GM19468 (cell line): ENCODE measurements around the gene TCF7L1.
"Not testable (repeated sequence)": the region's sequence is repeated elsewhere in the genome, so short reads cannot be mapped to it uniquely, and the experiment has no call there.

Source experiments
- ATAC-seq: cut with Tn5 transposase; IDR thresholded peaks from one replicate; pipeline ENCODE4 v1.9.1; 2021; ENCODE audit warnings: mild to moderate bottlenecking, moderate library complexity, moderate number of reproducible peaks; ENCODE audit not compliant: unreplicated experiment; ENCODE audit errors: extremely low read depth

The TCF7L1 gene

GRCh38 chr2:85180322-85181133, 47.3 kb downstream of the TCF7L1 start:
- ATAC-seq: no peak

DNA sequence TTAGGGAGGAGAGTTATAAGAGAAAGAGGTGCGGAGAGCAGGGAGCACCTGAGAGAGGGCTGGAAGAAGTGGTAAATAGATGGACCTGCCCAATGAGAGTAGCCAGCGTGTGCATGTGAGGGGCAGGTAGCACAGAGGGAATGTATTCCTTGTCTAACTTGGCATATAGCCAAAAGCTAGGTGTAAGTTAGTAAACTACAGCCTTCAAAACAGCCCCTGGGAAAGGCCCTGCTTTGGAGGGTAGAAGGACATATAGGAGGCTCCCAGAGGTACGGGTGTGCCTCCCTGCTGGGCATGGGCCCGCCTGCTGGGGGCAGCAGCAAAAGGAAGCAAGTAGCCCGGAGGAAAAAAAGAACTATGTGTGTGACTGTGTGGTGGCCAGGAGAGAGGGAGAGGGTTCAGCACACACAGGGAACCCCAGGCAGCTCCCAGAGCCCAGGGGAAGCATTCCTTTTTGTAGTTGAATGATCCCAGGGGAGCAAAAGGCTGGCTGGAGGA, 48.0 kb downstream of the TCF7L1 start:
- no peak for ATAC-seq

DNA sequence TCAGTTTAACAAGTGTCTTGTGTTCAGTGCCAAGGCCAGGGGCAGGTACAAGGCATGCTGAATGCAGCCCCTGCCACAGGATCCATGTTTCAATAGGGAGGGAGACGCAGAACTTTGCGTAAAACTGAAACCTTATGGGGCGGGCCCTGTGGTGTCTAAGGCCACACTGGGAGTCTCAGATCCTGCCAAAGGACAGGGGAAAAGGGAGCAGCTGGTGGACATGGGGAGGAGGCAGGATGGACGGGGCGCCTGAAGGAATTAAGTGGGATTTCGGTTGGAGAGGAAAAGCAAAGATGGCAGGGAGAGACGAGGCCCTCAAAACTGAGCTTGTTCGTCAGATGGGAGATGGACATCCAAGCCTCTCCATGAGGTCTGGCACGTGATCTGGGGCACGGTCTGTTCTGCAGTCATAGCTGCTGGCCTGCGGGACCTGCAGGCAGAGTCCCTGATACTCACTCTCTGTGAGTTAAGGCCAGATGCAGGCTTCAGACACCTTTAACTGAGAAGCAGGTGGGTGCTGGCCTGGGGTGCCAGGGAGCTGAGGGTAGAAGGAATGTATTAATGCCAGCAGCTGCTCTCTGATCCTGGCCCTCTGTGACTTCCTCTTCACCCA, 48.8 kb downstream of the TCF7L1 start:
- no peak for ATAC-seq

GRCh38 chr2:85183076-85183475, 49.9 kb downstream of the TCF7L1 start:
- no peak for ATAC-seq

DNA sequence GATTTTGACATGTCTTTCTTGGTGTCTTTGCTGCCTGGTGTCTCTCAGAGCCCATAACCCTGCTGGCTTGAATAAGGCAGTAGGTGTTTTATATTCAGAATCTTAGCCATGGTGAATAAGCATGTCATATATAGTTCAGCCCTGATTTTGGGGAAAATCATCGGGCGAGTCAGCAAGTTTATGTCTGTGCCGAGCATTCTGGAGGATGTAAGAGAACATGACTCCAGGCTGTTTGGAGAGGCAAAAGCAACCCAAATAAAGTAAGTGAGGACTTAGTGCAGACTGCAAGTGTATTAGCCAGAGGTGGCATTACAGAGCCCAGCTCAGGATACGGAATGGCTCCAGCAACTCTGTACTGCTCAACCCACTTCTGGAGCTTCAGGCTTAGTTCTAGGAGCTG, 50.3 kb downstream of the TCF7L1 start:
- ATAC-seq: no peak

- ATAC-seq: no peak
Measured at GRCh38 chr2:85184231-85184630, 51.0 kb downstream of the TCF7L1 start.

DNA sequence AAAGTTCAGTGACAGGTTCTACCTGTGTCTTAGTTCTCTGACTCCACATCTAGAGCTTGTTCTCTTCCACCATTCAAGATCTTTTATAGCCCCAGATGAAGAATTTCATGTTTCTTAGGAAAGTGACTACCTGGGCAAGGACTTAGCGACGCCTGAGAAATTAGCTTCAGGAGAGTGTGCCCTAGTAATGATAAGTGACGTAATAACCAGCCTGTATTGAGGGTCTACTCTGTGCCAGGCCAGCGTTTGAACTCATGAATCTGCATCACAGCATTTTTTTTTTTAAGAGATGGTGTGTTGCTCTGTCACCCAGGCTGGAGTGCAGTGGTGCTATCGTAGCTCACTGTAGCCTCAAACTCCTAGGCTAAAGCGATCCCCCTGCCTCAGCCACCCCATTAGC, 51.8 kb downstream of the TCF7L1 start:
- ATAC-seq: no peak

DNA sequence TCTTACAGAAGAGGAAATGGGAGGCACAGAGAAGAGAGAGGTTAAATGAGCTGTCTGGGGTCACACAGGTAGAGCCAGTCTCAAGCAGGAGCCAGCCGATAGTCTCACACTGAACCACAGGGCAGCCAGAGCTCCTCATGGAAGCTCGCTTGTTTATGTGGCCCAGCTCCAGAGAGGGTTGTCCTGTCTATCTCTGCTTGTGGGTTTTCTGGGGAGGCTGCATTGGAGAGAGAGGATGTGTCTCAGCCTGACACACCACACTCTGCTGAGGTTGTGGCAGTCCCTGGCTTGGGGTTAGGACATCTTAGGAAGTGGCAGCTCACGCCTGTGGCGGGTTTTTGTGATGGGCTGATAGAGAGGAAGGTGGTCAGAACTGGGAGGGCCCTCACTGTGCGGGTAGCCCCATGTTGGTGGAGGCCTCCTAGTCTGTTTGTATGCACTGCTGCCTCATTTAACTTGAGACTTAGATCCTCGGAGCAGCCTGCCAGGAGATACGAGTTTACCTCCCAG, 52.3 kb downstream of the TCF7L1 start:
- no peak for ATAC-seq

DNA sequence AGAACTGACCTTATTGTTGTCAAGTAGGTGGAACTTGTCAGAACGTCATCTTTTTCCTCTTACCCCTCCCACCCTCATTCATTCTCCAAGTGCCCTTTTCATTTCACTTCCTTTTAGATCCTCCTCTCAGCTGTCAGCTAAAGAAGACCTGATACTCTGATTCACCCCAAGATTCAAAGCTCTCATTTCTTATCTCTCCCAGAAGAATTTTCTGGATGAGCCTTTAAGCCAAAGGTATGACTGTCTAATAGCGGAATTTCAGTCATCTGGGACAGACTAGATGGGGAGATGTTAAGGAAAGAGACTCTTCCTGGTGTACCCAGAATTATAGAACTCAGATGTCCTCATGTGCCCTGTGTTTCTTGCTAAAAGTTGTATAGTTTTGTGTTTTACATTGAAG, 53.9 kb downstream of the TCF7L1 start:
- no peak for ATAC-seq

GRCh38 chr2:85188852-85189251, 55.7 kb downstream of the TCF7L1 start:
- ATAC-seq: no peak

- ATAC-seq: no peak
Measured at GRCh38 chr2:85189606-85190270, 56.5 kb downstream of the TCF7L1 start.

GRCh38 chr2:85191157-85191556, 58.0 kb downstream of the TCF7L1 start:
- ATAC-seq: no peak

- no peak for ATAC-seq
Measured at GRCh38 chr2:85194780-85195480, 61.7 kb downstream of the TCF7L1 start.

DNA sequence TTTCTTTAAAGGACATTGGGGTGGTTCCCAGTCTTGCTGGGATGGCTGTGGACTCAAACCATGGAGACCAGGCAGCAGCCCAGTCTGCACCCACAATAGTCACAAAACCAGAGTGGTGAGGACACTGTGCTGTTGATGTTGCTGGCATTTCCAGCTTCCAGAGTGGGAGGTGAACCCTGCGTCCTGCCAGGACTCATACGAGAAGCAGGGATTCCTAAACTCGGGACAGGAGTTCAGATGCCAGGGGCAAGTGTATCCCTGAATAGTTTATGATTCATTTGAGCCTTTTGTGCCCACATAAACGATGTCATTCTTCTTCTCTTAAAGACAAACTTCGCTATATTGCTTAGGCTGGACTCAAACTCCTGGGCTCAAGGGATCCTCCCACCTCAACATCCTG, 62.8 kb downstream of the TCF7L1 start:
- ATAC-seq: no peak

GRCh38 chr2:85199698-85200097, 66.5 kb downstream of the TCF7L1 start:
- ATAC-seq: no peak

DNA sequence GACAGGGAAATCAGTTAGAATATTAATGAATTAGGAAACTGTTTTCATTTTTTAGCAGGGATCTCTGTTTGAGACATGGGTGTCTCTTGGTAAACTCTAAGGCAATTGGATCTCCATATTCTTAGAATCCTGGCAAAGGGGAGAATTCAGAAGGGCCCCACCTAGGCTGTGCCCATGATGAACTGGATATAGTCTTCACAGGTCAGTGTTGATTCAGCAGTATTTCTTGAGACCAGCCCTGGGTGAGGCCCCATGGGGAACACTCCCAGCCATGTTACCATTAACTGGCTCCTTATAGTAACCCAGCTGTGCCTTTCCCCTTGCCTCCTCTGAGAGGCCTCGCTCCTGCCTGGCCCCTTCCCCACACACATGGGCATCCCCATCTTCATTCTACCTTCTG, 76.7 kb downstream of the TCF7L1 start:
- no peak for ATAC-seq

DNA sequence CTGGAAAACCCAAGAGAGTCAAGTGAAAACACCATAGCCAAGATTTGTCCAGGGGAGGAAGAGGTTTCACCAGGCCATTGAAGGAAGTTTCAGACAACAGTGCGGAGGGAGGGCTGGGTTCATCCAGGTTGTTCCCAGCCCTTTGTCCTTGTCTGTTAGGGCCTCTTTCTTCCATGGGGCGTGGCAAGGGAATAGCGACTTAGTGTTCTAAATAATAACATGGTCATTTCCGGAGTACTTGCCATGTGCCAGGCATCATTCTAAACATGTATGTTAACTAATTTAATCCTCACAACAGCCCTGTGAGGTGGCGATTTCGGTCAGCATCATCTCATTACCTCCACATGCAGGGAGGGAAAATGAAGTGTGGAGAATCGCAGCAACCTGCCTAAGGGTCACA, 77.3 kb downstream of the TCF7L1 start:
- ATAC-seq: no peak

GRCh38 chr2:85211606-85212005, 78.4 kb downstream of the TCF7L1 start:
- ATAC-seq: not testable (repeated sequence)

DNA sequence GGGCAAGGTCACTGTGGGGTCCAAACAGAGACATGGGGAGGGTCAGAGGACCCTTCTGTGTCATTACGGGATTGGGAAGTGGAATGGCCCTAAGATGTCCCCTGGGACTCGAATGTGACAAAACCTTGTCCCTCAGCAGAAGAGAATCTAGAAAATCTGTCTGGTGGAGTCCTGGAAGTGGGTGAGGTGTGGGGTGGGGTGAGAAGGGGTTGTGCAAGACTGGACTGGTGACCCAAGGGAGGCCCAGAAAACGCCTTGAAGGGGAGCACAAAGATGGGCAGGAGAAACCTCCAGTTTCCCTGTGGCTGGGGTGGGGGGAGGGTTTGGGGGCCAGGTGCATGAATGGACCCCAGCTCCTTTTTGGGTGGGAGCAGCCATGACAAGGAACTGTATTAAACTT, 79.6 kb downstream of the TCF7L1 start:
- no peak for ATAC-seq

GRCh38 chr2:85213404-85213803, 80.2 kb downstream of the TCF7L1 start:
- ATAC-seq: no peak
